ENCODE data around the gene ZBTB22.
"Not testable (repeated sequence)": the region's sequence is repeated elsewhere in the genome, so short reads cannot be mapped to it uniquely, and the experiment has no call there.

The ZBTB22 gene, protein sequence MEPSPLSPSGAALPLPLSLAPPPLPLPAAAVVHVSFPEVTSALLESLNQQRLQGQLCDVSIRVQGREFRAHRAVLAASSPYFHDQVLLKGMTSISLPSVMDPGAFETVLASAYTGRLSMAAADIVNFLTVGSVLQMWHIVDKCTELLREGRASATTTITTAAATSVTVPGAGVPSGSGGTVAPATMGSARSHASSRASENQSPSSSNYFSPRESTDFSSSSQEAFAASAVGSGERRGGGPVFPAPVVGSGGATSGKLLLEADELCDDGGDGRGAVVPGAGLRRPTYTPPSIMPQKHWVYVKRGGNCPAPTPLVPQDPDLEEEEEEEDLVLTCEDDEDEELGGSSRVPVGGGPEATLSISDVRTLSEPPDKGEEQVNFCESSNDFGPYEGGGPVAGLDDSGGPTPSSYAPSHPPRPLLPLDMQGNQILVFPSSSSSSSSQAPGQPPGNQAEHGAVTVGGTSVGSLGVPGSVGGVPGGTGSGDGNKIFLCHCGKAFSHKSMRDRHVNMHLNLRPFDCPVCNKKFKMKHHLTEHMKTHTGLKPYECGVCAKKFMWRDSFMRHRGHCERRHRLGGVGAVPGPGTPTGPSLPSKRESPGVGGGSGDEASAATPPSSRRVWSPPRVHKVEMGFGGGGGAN

DNA sequence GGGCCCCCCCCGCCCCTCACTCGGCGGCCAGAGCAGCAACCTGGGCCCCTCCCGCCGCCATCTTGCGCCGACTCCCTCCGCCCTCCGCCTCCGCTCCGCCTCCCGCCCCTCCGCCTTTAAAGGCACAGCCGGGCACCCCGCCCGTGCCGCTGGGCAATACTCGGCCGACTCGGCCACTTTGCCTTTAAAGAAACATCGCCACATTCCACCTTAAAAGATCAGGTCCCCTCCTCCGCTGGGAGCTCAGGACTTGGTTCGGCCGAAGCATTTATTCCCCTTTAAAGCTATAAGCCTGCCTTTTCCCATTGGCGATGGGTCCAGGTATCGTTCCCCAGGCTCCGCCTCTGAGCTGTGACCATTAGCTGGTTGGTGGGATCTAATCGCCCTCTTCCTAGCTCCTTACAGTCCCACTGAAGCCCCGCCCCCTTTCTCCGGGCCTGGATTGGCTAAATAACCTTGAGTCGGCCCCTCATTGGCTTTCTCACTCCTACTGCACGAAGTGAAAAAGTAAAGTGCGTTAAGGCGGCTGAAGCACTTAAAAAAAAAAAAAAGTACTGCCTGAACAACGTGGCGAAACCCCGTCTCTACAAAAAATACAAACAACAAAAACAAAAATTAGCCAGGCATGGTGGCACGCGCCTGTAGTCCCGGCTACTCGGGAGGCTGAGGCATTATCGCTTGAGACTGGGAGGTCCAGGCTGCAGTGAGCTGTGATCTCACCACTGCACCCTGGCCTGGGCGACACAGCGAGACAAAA, at the start of gene ZBTB22:
Gene ZBTB22, minus strand, starts transcription at position 76 of the 757 bp plus-strand sequence. CDS start 828 bp downstream, outside the sequence.
- DNase-seq: peak; percentile 98

DNA sequence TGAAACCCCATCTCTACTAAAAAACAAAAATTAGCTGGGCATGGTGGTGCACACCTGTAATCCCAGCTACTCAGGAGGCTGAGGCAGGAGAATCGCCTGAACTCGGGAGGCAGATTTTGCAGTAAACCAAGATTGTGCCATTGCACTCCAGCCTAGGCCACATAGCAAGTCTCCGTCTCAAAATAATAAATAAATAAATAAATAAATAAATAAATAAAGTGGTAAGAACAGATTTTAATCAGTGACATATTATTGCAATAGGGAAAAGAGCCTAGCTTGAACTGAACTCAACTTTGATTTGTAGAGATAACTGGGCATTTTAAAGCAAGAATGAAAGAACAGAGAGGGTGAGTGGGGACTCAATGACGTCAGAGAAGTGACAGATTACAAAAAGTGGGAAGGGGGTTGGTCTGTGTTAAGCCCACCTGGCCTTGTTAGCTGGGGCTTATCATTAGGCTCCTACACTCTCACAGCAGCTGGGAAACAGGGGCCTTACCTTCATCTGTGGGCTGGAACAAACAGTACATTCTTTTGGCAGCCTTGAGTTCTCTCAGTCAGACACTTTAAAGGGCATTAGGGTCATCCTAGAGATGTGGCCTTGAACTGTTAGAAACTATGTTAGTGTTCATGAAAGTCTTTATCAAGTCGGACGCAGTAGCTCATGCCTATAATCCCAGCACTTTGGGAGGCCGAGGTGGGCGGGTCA, 49.6 kb upstream of the ZBTB22 start:
- DNase-seq: no peak

DNA sequence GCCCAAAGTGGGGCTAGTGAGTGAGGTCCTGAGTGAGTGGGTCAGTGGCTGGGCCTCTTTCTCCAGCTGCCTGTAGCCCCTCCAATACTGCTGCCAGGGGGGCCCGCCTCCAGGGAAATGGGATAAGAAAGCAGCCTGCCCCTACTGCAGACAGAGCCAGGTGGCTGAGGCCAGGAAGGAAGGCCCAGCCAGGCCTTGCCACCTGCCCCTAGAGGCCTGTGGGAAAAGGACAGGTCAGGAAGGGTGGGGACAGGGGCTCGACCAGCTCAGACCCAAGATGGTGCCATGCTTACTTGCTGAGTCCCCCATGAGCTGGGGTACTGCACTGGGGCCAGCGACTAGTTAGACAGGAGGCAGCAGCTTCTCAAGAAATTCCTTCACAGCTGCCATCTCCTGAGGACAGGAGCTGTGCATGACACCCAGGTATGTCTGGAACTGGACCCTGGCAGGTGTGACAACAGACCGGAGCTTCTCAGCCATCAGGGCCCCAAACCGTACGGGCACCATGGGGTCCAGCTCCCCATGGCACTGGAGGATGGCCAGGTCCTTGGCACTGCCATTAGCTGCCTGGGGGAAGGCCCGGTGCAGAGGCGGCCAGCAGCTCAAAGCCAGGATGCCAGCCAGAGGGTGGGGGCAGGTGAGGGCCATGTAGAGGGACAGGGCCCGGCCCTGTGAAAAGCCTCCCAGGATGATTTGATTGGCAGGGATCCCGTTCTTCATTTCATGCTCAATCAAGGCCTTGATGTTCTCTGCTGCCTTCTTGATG, 47.8 kb upstream of the ZBTB22 start:
- DNase-seq: not testable (repeated sequence)

DNA sequence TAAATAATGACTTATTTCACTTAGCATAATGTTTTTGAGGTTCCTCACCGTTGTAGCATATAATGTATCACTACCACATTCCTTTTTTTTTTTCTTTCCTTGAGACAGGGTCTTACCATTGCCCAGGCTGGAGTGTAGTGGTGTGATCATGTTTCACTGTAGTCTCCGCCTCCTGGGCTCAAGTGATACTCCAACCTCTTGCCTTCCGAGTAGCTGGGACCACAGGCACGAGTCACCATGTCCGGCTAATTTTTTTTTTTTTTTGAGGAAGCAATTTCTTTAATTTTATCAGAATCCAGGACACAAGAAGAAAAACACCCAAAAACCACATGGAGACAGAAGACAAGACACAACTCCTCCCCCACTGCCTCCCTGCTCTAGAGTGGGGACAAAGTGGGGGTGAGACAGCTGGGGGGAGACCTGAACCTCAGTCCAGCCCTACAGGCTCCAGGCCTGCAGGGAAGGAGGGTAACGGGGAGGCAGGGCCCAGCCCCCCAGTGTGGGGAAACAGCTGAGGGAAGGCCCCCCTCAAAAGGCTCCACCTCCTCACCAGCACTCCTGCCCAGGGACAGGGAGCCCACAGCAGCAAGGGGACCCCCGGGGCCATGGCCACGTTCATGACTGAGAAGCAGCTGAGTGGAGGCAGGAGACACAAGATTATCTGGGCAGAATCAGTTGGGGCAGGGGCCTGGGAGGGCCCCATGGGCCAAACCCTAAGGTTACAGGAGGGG, 47.1 kb upstream of the ZBTB22 start:
- DNase-seq: not testable (repeated sequence)

DNA sequence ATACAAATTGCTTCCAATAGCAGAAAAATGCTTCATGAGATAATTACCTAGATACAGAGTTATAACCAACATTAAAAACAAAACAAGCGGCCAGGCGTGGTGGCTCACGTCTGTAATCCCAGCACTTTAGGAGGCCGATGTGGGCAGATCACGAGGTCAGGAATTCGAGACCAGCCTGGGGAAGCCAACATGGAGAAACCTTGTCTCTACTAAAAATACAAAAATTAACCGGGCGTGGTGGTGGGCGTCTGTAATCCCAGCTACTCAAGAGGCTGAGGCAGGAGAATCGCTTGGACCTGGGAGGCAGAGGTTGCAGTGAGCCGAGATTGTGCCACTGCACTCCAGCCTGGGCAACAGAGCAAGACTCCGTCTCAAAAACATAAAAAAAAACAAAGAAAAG, 45.9 kb upstream of the ZBTB22 start:
- not testable (repeated sequence) for DNase-seq

DNA sequence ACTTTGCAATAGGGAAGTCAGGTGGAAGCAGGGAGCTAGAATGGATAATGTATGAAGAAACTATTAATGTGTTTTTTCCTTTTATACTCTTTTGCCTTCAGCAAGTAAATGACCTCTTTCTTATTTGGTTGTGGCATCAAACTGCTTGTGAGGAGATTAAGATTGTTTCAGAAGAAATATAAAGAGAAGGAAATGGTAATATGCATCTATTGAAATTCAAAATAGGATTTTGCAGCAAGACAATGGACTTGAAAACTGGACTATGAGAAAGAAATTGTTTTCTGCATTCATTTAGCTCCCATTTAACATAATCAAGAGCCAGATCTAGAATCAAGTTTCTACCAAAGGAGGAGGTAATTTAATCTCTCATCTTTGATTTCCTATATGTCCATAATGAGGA, 41.8 kb upstream of the ZBTB22 start:
- no peak for DNase-seq

DNA sequence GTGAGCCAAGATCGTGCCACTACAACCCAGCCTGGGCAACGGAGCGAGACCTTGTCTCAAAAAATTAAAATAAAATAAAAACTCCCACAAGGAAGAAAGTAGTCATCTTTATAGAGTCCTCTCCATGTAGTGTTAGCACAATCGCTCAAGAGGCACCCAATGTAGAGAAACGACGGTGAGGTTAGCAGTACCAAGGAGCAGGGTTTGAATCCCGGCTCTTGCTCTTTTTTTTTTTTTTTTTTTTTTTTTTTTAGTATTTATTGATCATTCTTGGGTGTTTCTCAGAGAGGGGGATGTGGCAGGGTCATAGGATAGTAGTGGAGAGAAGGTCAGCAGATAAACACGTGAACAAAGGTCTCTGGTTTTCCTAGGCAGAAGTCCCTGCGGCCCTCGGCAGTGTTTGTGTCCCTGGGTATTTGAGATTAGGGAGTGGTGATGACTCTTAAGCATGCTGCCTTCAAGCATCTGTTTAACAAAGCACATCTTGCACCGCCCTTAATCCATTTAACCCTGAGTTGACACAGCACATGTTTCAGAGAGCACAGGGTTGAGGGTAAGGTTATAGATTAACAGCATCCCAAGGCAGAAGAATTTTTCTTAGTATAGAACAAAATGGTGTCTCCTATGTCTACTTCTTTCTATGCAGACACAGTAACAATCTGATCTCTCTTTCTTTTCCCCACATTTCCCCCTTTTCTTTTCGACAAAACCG, 39.8 kb upstream of the ZBTB22 start:
- DNase-seq: not testable (repeated sequence)

DNA sequence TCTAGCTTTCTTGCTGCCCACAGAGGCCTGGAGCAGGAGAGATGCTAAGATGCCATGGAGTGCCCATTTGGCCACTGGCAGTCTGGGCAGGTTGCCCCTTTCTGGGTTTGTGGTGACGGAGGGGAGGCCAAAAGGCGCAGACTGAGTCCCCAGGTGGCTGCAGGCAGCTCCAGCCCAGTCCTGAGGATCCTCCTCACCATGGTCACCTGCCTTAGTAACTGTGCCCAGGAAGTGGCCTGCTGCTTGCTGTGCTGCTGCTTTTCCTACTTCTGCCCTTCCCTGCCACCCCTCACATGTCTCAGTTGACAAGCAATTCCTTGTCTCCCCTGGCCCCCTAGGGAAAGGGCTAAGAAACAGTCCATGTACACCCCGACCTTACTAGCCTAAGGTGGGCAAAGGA, 38.8 kb upstream of the ZBTB22 start:
- no peak for DNase-seq

DNA sequence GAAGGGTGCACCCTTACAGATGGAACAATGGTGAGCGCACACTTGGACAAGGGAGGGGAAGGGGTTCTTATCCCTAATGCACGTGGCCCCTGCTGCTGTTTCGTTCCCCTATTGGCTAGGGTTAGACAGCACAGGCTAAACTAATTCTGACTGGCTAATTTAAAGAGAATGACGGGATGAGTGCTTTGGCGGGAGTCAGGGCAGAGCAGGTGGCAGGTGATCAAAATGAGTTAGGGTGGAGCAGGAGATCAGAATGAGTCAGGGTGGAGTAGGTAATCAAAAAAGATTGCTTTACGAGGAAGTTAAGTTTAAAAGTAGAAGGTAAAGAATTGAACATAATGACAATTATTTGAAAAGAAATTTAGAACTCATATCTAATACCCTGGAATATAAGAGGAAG, 38.3 kb upstream of the ZBTB22 start:
- DNase-seq: not testable (repeated sequence)

DNA sequence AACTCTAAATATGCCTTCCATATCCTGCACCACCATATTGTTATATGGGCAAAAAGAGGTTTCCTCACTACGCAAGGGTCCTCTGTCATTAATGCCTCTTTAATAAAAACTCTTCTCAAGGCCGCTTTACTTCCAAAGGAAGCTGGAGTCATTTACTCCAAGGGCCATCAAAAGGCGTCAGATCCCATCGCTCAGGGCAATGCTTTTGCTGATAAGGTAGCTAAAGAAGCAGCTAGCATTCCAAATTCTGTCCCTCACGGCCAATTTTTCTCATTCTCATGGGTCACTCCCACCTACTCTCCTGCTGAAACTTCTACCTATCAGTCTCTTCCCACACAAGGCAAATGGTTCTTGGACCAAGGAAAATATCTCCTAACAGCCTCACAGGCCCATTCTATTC, 30.3 kb upstream of the ZBTB22 start:
- no peak for DNase-seq

DNA sequence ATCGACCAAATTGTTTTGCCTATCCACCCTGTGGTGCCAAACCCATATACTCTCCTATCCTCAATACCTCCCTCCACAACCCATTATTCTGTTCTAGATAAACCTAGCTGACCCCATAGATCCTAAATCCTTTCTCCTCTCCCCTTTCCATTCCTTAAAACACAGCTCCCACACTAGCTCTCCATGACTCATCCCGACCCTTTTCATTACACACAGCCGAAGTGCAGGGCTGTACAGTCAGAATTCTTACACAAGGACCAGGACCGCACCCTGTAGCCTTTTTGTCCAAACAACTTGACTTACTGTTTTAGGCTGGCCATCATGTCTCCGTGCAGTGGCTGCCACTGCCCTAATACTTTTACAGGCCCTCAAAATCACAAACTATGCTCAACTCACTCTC, 29.4 kb upstream of the ZBTB22 start:
- not testable (repeated sequence) for DNase-seq

DNA sequence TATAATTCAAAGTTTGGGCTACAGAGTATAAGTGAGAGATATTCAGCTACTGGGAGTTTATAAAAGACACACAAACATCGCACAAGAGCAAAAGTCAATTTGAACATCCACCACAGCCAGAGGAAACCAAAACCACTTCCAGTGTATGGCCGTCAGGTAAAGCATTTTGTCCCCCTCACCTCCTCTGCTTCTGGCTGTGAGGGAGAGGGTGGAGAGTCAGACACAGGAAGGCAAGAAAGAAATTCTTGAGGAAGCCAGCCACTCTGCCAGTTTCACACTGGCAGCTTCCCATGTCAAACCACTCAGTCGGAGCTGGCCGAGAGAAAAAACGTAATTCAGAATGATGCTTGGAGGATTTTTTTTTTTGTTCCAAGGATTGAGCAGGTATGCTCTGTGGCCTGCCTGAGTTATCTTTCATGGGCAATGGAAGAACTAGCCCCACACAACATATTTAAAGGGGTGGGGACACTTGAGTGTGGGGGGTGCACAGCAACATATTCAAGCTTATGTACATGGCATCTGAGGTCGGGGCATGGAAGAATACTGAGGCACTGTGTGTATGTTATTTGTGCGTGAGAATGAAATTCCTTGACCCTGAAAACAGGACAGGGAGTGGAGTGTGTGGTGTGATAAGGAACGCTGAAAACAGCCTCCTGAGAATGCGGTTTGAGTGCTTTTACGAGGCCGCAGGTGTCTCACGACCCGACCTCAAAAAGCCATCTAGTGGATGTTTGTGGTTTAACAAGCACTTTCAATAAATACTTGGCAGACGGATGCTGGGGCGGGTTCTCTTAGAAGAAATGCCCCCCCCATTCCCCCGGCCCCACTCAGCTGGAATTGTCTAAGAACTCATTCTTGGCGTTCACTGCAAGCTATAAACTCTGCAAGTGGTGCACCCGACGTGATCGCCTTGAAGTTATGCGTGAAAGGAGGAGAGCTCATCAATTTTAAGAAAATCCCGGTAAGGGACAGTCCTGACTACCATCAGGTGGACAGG, 27.5 kb upstream of the ZBTB22 start:
- DNase-seq: peak; percentile 85

DNA sequence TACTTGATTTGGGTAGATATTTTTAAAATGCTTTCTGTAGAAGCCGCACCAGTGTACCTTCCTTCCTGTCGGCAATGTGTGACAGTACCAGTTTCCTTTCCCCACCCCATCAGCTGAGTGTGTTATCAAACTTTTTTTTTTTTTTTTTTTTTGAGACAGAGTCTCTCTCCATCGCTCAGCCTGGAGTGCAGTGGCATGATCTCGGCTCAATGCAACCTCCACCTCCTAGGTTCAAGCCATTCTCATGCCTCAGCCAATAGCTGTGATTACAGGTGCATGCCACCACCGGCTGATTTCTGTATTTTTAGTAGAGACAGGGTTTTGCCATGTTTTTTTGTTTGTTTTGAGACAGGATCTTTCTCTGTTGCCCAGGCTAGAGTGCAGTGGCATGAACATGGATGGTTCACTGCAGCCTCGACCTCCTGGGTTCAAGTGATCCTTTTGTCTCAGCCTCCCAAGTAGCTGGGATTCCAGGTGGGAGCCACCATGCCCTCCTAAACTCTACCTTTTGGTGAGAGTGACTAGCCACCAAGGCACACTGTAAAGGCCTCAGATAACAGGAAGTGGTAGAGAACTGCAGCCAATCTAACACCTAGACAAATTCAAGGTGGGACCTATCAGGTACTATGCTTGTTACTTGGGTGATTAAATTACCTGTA, 26.5 kb upstream of the ZBTB22 start:
- DNase-seq: peak; percentile 81

DNA sequence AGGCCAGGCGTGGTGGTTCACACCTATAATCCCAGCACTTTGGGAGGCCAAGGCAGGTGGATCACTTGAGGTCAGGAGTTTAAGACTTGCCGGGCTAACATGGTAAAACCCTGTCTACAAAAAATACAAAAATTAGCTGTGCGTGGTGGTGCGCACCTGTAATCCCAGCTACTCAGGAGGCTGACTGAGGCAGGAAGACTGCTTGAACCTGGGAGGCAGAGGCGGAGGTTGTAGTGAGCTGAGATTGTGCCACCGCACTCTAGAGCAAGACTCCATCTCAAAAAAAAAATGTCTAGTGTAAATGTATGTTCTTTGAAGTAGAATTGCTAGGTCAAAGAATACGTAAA, 26.0 kb upstream of the ZBTB22 start:
- not testable (repeated sequence) for DNase-seq

DNA sequence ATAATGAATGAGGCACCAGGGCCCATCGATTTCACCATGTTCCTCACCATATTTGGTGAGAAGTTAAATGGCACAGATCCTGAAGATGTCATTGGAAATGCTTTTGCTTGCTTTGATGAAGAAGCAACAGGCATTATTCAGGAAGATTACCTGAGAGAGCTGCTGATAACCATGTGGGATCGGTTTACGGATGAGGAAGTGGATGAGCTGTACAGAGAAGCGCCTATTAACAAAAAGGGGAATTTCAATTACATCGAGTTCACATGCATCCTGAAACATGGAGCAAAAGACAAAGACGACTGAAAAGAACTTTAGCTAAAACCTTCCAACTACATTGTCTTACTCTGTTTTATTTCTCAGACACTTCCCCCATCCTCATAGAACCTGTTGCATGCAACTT, 21.6 kb upstream of the ZBTB22 start:
- no peak for DNase-seq

DNA sequence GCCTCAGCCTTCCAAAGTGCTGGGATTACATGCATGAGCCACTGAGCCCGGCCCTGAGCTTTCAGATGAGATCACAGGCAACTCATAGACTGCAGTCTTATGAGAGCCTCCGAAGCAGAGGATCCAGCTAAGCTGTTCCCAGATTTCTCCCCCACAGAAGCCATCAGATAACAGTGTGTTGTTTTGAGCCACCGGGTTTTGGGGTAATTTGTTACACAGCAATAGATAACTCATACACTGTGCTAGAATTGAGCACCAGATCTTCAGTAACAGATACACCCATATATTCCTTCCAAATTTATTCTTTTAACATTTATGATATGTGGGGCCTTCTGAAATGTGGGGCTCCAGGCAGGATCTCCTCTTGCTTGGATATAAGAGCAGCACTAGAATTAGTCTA, 19.0 kb upstream of the ZBTB22 start:
- no peak for DNase-seq

DNA sequence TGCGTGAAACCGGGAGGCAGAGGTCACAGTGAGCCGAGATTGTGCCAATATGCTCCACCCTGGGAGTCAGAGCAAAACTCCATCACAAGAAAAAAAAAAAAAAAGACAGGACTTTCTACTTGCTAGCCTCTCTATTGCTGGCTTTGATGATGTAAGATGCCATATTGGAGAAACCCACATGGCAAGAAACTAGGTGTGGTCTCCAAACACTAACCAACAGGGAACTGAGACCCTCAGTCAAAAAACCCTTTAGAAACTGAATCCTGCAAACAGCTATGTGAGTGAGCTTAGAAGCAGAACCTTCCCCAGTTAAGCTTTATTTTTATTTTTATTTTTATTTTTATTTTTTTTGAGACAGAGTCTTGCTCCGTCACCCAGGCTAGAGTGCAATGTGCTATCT, 18.4 kb upstream of the ZBTB22 start:
- DNase-seq: no peak

DNA sequence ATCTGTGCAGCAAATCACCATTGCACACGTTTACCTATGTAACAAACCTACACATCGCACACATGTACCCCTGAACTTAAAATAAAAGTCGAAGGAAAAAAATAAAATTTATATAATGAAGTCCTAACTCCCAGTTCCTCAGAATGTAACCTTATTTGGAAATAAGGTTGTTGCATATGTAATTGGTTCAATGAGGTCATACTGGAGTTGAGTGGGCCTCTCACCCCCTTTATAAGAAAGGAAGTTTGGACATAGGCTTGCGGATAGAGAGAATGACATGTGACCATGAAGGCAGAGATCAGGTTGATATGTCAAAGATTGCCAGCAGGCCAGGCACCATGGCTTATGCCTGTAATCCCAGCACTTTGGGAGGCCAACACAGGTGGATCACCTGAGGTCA, 16.1 kb upstream of the ZBTB22 start:
- no peak for DNase-seq

DNA sequence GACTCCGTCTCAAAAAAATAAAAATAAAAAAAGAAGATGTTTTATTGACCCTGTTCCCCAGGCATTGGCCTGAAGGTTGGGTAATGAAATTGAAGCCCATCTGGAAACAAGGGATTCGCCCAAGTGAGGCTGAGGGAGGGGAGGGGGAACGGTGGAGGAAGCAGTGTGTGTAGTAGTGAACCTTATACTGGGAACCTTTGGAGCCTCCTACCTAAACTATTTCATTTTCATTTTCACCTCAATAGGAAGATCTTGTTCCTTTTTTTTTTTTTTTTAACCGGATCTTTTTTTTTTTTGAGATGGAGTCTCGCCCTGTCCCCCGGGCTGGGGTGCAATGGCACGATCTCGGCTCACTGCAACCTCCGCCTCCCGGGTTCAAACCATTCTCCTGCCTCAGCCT, 13.2 kb upstream of the ZBTB22 start:
- DNase-seq: no peak

All from activated effector memory CD4-positive, alpha-beta T cell treated with anti-CD3 and anti-CD28 coated beads, Interleukin-2, amount 50 U/mL, for 16 hours (primary cell).